ENCODE results near the gene FBXL7. TPM values are rescaled to one million over a fixed set of nuclear protein-coding genes. Genes with fewer than 3 reads are reported as not detected.
A peak's percentile ranks its signal among the peaks of the same experiment; 100 is the strongest.

FBXL7 gene
- total and polyA plus RNA-seq, 2 experiments from 2014 or later: 4.5 to 15.2 TPM

- TF ChIP-seq POLR2AphosphoS5 (IDR thresholded peaks at IDR 0.05; ENCODE audit: low read depth) (no peak), EZH2 (IDR thresholded peaks at IDR 0.05; ENCODE audit: low read depth, unreplicated experiment) (no peak), CREB1 (CRISPR knock-in tag; IDR thresholded peaks at IDR 0.05; ENCODE audit: low read depth) (no peak), ZNF331 (CRISPR knock-in tag; IDR thresholded peaks at IDR 0.05; ENCODE audit: low read depth) (no peak), REST (IDR thresholded peaks at IDR 0.05; ENCODE audit: unreplicated experiment) (no peak), ZNF114 (CRISPR knock-in tag; IDR thresholded peaks at IDR 0.05) (no peak), JUNB (IDR thresholded peaks at IDR 0.05; ENCODE audit: unreplicated experiment) (no peak), NANOG (IDR thresholded peaks at IDR 0.05; ENCODE audit: borderline replicate concordance) (no peak)
Measured at GRCh38 chr5:15690611-15691010, 190.6 kb downstream of the FBXL7 start (continued).

GRCh38 chr5:15691521-15691920 lies 191.5 kb downstream of the FBXL7 start:
- no peaks in the 10 kb centered on the region for H3K27me3 ChIP-seq (ENCODE audit: insufficient read depth)
- no peaks in the 10 kb centered on the region for H3F3A ChIP-seq (replicated peaks; ENCODE audit: low read depth)
- H3K9me3 Mint-ChIP-seq: no peaks in the 10 kb centered on the region; the same call in 2 of the 3 replicates
- H2AFZ ChIP-seq: no peak overlapping the region
- no peak overlapping the region for H3K27ac ChIP-seq (ENCODE audit: low read depth)
- H3K4me1 Mint-ChIP-seq: peaks cover 35% of the 10 kb centered on the region
- H3K4me2 ChIP-seq: 0 out of 2 replicates have a peak overlapping the region, but pooled peaks have one; percentile 13
- no peaks in the 10 kb centered on the region for H3K36me3 Mint-ChIP-seq (ENCODE audit: low read depth)
- peaks cover 32% of the 10 kb centered on the region for H3K4me1 ChIP-seq (ENCODE audit: insufficient read depth)
- DNase-seq (ENCODE audit: low spot score) (no peak), ATAC-seq (no peak)
- H3K36me3 ChIP-seq (ENCODE audit: insufficient read depth): no peaks in the 10 kb centered on the region
- peaks cover 1% of the 10 kb centered on the region for H3K27me3 Mint-ChIP-seq (ENCODE audit: insufficient read depth, low read depth, poor library complexity)
- 0 out of 2 replicates have a peak, but pooled peaks cover 6% of the 10 kb centered on the region for H3K9me2 ChIP-seq (ENCODE audit: insufficient read depth)
- no peaks in the 10 kb centered on the region for H4K20me1 ChIP-seq (replicated peaks; ENCODE audit: insufficient read depth)
- H3K79me2 ChIP-seq (replicated peaks; ENCODE audit: insufficient read depth): peaks cover 10% of the 10 kb centered on the region; the same call in 1 of the 2 replicates
- H3K27ac Mint-ChIP-seq: no peak overlapping the region
- H3K4me3 Mint-ChIP-seq: no peak overlapping the region
- no peak overlapping the region for H3K4me3 ChIP-seq
- no peak for TF ChIP-seq ZNF331 (CRISPR knock-in tag; IDR thresholded peaks at IDR 0.05; ENCODE audit: low read depth)
- no peak for TF ChIP-seq STAT1 (IDR thresholded peaks at IDR 0.05; ENCODE audit: unreplicated experiment)
- no peak for TF ChIP-seq ZNF462 (CRISPR knock-in tag; IDR thresholded peaks at IDR 0.05)
- no peak for TF ChIP-seq POLR2AphosphoS5 (IDR thresholded peaks at IDR 0.05; ENCODE audit: low read depth)
- TF ChIP-seq JUNB (IDR thresholded peaks at IDR 0.05; ENCODE audit: unreplicated experiment): no peak
- no peak for TF ChIP-seq EZH2 (IDR thresholded peaks at IDR 0.05; ENCODE audit: low read depth, unreplicated experiment)
- TF ChIP-seq REST (IDR thresholded peaks at IDR 0.05; ENCODE audit: unreplicated experiment): no peak
- no peak for TF ChIP-seq EZH2phosphoT487 (IDR thresholded peaks at IDR 0.05; ENCODE audit: unreplicated experiment)
- no peak for TF ChIP-seq NANOG (IDR thresholded peaks at IDR 0.05; ENCODE audit: borderline replicate concordance)
- no peak for TF ChIP-seq CREB1 (CRISPR knock-in tag; IDR thresholded peaks at IDR 0.05; ENCODE audit: low read depth)
